ENCODE measurements around the gene GGNBP2.

DNA sequence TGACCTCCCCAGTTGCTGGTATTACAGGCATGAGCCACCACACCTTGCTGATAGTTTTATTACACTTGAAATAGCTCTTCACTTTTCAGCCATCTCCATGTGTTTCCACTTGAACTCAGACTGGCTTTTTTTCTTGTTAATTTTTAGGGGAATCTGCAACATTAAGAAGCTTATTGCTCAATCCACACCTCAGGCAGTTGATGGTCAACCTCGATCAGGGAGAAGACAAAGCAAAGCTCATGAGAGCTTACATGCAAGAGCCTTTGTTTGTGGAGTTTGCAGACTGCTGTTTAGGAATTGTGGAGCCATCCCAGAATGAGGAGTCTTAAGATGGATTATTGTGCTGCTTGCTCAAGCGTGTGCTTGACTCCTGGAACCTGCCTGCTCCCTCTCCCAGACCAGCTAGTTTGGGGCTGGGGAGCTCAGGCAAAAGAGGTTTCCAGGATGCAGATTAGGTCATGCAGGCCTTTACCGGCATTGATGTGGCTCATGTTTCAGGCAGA lies 49.6 kb upstream of the GGNBP2 start:
- no peak for TF ChIP-seq POLR2A (IDR thresholded peaks at IDR 0.05)
- TF ChIP-seq, protein P1, sequence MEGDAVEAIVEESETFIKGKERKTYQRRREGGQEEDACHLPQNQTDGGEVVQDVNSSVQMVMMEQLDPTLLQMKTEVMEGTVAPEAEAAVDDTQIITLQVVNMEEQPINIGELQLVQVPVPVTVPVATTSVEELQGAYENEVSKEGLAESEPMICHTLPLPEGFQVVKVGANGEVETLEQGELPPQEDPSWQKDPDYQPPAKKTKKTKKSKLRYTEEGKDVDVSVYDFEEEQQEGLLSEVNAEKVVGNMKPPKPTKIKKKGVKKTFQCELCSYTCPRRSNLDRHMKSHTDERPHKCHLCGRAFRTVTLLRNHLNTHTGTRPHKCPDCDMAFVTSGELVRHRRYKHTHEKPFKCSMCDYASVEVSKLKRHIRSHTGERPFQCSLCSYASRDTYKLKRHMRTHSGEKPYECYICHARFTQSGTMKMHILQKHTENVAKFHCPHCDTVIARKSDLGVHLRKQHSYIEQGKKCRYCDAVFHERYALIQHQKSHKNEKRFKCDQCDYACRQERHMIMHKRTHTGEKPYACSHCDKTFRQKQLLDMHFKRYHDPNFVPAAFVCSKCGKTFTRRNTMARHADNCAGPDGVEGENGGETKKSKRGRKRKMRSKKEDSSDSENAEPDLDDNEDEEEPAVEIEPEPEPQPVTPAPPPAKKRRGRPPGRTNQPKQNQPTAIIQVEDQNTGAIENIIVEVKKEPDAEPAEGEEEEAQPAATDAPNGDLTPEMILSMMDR (IDR thresholded peaks at IDR 0.05 in 4 of 5, conservative IDR thresholded peaks at IDR 0.05 in 1 of 5): no peak

Measured in gastrocnemius medialis (tissue), 4 donors.